NCI-H460 (cell line): Measurements from ENCODE around the gene ACSM2A. TPM values are rescaled to one million over a fixed set of nuclear protein-coding genes. Genes with fewer than 3 reads are reported as not detected.
"Not testable (repeated sequence)": the region's sequence is repeated elsewhere in the genome, so short reads cannot be mapped to it uniquely, and the experiment has no call there.

Source experiments
- DNase-seq: peaks from one replicate; pipeline ENCODE4 v3.0.0-alpha.2; 2016; ENCODE audit warnings: low read depth; ENCODE audit errors: extremely low read depth
- total RNA-seq: library from RNA; depleted of rRNA; stranded (reverse); fragments of >200 nt; shearing (Covaris generic); gene quantifications from 2 replicates; pipeline ENCODE4 v1.2.3, GENCODE V29; 2014; rRNA removed

The ACSM2A gene
- total RNA-seq, 1 experiment from 2014 or later: not detected

DNA sequence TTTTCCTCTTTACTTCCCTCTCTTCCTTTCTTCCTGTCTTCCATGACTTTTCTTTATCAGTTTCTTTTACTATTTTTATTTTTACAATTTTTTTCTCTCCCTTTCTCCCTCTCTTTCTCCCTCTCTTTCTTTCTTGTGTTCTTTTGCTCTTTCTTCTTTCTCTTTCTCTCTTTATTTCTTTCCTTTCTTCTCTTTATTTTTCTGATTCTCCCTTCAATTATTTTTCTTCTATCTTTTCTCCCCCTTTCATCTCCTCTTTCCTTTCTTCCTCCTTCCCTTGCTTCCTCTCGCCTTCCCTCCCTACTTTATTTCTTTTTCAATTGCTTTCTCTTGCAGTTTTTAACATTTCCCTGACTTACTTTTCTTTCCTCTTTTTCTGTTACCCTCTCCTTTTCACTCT is 85.3 kb downstream of the ACSM2A start:
- not testable (repeated sequence) for DNase-seq

Other genes with a start within 250 kb of the ACSM2A start
- not detected in 2 replicates for gene GP2, start 124.0 kb upstream of the ACSM2A start, total RNA-seq
- not detected in 2 replicates for gene UMOD, start 98.8 kb upstream of the ACSM2A start, total RNA-seq
- not detected in 2 replicates for gene PDILT, start 46.8 kb upstream of the ACSM2A start, total RNA-seq
- not detected in 2 replicates for gene ACSM5, start 42.0 kb upstream of the ACSM2A start, total RNA-seq
- gene ACSM2B, start 124.8 kb downstream of the ACSM2A start, total RNA-seq: not detected in 2 replicates
- not detected in 2 replicates for gene ACSM1, start 246.2 kb downstream of the ACSM2A start, total RNA-seq